Stimulated activated CD8-positive, alpha-beta memory T cell treated with anti-CD3 and anti-CD28 coated beads, Interleukin-4, amount 100 ng/mL, for 24 hours (primary cell): Measurements from ENCODE around the gene SLC35E2B.
A peak's percentile ranks its signal among the peaks of the same experiment; 100 is the strongest.
"Not testable (repeated sequence)": the region's sequence is repeated elsewhere in the genome, so short reads cannot be mapped to it uniquely, and the experiment has no call there.

Experiments used
- DNase-seq: peaks from one replicate; pipeline ENCODE4 v3.0.0-alpha.2; 2020; ENCODE audit warnings: low read depth

The SLC35E2B gene

GRCh38 chr1:1692714-1693647 is at the start of gene SLC35E2B:
Gene SLC35E2B, minus strand, starts transcription at chr1:1692795. Its CDS starts 16,096 bp downstream, at chr1:1676699.
- peak; percentile 92 for DNase-seq

DNA sequence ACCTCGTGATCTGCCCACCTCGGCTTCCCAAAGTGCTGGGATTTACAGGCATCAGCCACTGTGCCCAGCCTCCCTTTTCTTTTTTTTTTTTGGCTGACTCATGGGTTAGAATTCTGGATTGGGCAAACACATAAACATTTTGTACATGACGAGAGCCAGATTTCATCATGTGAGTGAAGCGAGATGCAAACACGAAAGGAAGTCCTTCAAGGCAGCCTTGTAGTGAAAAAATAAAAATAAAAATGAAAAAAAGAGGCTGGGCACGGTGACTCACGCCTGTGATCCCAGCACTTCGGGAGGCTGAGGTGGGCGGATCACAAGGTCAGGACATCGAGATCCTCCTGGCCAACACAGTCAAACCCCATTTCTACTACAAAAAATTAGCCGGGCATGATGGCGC is 48.4 kb upstream of the SLC35E2B start:
- not testable (repeated sequence) for DNase-seq

DNA sequence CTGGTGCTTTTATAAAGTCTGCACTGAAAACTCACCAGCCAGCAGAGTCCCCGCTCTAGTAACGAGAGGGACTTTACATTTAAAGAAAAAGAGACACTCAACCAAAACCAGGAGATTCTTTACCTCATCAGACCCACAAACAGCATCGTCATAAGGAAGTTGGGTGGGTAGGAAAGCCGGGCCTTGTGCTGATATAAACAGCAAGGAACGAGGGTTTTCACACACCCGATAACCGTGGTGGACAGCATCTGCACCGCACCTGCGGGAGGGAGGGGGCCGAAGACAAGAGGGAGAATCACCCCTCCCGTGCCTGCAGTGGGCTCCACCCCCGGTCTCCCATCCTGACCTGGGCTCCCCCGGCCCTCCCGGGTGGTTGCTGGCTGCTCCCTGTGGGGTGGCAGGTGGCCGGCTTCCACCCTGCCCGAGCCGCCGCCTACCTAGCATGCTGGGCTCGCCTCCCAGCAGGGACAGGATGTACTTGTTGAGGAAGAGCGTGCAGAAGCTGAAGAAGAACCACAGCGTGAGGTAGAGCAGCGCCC is 46.3 kb upstream of the SLC35E2B start:
- not testable (repeated sequence) for DNase-seq

- not testable (repeated sequence) for DNase-seq
These were observed 45.3 kb upstream of the SLC35E2B start for GRCh38 chr1:1737675-1738590.

GRCh38 chr1:1732381-1732780 is 39.8 kb upstream of the SLC35E2B start:
- no peak for DNase-seq

- DNase-seq, result no peak
These were observed 38.3 kb upstream of the SLC35E2B start for GRCh38 chr1:1730870-1731269.

- not testable (repeated sequence) for DNase-seq
These were observed 37.6 kb upstream of the SLC35E2B start for GRCh38 chr1:1730230-1730629.

DNA sequence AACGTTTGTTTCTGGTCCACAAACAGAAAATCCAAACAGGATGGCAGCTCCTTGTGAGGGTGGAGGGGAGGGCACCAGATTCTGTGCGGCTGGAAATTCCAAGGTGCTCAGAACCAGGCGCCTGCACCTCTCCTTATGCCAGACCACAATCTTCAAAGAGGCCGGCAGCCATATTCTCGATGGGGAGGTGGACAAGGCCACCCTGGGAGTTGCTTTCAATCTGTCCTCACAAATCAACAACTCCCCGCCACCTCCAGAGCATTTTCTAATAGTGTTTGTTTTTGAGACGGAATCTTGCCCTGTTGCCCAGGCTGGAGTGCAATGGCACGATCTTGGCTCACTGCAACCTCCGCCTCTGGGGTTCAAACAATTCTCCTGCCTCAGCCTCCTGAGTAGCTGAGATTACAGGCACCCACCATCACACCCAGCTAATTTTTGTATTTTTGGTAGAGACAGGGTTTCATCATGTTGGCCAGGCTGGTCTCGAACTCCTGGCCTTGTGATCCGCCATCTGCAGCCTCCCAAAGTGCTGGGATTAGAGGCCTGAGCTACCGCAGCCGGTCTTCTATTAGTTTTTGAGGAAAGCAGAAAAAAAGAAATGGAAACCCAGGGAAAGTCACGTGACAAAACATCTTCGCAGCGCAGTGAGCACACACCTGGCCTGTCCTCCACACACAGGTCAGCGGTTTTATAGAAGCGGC is 36.7 kb upstream of the SLC35E2B start:
- not testable (repeated sequence) for DNase-seq

DNA sequence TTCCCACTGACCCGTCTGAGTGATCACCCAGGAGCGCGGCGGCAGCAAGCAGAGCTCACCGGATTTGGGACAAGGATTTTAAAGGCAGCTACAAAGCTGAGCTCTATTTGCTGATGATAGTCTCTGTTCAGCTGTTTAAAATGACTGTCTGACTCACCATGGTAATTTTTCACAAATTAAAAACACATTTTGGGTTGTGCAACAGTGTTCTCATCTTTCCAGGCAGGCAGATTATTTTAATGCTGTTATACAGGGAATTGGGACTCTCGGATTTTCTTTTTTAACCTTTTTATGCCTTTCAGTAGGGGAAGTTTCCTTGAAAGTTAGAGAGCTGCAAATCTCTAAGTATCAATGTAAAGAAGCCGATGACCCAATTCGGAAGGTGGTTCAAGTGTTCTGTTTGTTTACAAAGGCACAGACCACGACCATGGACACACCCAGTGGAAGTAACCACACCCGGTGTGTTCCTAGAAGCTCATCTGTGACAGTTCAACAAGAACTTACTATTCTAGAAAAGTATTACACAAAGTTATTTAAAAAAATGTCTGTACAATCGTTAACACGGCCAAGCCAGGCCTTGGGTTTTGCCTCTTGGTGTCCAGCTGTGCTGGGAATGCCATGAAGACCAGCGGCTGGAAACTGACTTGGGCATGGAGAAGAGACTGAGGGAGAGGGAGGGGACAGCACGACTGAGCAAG is 35.9 kb upstream of the SLC35E2B start:
- DNase-seq, result not testable (repeated sequence)

DNA sequence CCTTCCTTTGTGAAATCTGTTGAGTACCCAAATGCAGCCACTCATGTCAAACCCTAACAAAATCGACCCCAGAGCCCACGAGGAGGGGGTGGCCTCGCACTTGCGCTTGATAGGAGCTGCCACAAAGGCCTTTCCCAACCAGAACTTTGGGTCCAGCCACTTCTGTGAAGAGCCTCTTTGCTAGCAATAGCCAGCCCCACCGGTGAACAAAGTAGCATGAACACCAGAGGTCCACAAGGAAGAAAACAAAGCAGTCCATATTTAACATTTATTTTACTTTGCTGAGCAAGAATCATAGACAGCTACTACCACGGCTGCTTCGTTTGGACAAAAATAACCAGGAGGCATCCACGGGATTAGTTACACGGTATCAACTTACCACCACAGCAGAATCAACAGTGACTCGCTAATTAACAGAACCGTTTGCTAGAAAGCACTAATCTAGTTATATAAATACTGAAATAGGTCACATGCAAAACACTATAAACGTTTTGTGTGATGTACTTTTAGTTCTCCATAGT is 34.6 kb upstream of the SLC35E2B start:
- not testable (repeated sequence) for DNase-seq

- not testable (repeated sequence) for DNase-seq
These were observed 33.5 kb upstream of the SLC35E2B start for GRCh38 chr1:1726088-1726487.

- peak; percentile 97 for DNase-seq
These were observed 31.7 kb upstream of the SLC35E2B start, which contains the start of gene CDK11A for GRCh38 chr1:1724035-1724864. Gene CDK11A, minus strand, starts transcription at chr1:1724357. Its CDS starts 1,539 bp downstream, at chr1:1722818.

DNA sequence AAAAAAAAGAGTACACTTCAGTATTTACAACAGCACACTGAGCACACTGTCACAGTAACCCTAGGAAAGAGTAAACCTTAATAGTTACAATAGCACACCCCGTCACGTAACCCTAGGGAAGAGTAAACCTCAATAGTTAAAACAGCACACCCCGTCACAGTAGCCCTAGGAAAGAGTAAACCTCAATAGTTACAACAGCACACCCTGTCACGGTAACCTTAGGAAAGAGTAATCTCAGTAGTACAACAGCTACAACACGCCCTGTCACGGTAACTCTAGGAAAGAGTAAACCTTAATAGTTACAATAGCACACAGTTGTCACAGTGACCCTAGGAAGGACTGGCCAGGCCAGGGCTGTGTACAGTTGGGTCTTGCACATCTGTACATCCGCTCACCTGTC is 28.6 kb upstream of the SLC35E2B start:
- no peak for DNase-seq

- DNase-seq, result not testable (repeated sequence)
These were observed 22.7 kb upstream of the SLC35E2B start for GRCh38 chr1:1715109-1715883.

GRCh38 chr1:1707897-1708296 is 15.3 kb upstream of the SLC35E2B start:
- not testable (repeated sequence) for DNase-seq

DNA sequence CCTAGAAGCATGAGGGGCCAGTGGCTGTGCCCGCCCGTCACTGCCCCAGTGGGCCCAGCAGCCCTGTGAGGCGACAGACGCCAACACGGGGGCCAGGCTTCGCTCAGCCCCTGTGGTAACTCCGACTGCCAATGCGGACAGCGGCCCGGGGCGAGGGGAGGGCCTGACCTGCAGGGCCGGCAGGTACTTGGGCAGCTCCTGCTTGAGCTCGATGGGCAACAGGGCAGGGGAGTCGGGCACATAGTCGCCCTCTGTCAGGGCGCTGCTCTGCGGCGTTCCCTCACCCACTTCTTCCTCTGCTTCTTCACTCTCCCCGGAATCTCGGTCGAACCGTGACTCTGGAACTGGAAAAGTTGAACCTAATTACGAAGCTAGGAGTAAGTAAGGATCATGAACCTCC is 14.6 kb upstream of the SLC35E2B start:
- not testable (repeated sequence) for DNase-seq

GRCh38 chr1:1705623-1706022 is 13.0 kb upstream of the SLC35E2B start:
- DNase-seq, result not testable (repeated sequence)

DNA sequence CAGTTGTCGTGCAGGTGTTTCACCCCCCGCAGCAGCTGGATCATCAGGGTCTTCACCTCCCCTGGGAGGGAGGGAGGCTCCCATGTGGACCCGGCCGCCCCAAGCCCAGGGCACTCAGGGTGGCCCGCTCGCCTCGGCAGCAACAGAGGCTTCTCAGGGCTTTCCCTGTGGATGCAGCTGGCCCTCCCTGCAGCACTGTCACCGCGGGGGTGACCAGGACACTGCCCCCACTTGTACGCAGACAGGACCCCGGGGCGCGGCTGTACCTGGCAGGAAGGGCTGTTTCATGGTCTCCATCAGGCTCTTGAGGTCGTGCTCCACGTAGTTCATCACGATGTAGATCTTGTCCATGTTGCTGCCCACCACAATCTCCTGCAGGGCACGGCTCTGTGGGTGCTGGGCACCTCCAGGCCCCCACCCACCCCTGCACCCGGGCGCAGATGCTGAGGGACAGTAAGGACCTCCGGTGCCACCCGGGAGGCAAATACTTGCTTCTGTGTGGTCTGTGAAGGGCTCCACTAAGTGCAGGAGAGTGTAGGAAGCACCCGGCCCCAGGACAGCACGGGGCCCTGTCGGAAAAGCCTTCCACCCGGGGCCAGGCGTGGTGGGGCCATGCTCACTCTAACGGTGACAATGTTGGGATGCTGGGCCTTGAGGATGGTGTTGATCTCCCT is 11.8 kb upstream of the SLC35E2B start:
- not testable (repeated sequence) for DNase-seq
